AG04450 (cell line): ENCODE measurements around the gene GUCY2D. TPM values are rescaled to one million over a fixed set of nuclear protein-coding genes. Genes with fewer than 3 reads are reported as not detected.

Source experiments
- CTCF ChIA-PET: fragments of 300-600, 350-600 bp; formaldehyde crosslinking; extraction: SDS; loops from one replicate; lab custom pipeline; 2022; ENCODE audit warnings: antibody characterized with exemption, inconsistent platforms; lab: Charles Lee
- POLR2A ChIA-PET: fragments of 350-600 bp; formaldehyde crosslinking; extraction: SDS; loops from one replicate; lab custom pipeline; 2021; ENCODE audit warnings: antibody characterized with exemption, inconsistent platforms; lab: Yijun Ruan, JAX
- DNase-seq: peaks from one replicate; pipeline ENCODE4 v3.0.0-alpha.2; 2011; ENCODE audit warnings: low read depth, low spot score
- H3K27ac ChIP-seq: one replicate; pipeline ENCODE4 v1.5.1; 2012; ENCODE audit warnings: low read depth, low read length, control low read depth
- H3K27me3 ChIP-seq: one replicate; pipeline ENCODE4 v1.6.0; 2012; ENCODE audit warnings: low read length; ENCODE audit not compliant: control insufficient read depth, insufficient read depth
- H3K4me3 ChIP-seq: 2 replicates; pipeline ENCODE4 v1.5.1; 2011; ENCODE audit warnings: mild to moderate bottlenecking, low read depth, low read length, control low read depth
- H3K9me3 ChIP-seq: 2 replicates; pipeline ENCODE4 v1.5.1; 2012; ENCODE audit warnings: low read length; ENCODE audit not compliant: control insufficient read depth, insufficient read depth
- polyA plus RNA-seq: library from polyadenylated mRNA; depleted of rRNA; stranded (reverse); fragments of >200 nt; gene quantifications from 2 replicates; pipeline ENCODE4 v1.2.3, GENCODE V29; 2011
- TF ChIP-seq, protein P1 (sequence below): IDR thresholded peaks from 2 replicates; pipeline ENCODE4 v1.5.1; 2011; ENCODE audit warnings: low read depth, low read length, control low read depth, inconsistent platforms

Gene GUCY2D
- polyA plus RNA-seq, 1 experiment, result not detected

DNA sequence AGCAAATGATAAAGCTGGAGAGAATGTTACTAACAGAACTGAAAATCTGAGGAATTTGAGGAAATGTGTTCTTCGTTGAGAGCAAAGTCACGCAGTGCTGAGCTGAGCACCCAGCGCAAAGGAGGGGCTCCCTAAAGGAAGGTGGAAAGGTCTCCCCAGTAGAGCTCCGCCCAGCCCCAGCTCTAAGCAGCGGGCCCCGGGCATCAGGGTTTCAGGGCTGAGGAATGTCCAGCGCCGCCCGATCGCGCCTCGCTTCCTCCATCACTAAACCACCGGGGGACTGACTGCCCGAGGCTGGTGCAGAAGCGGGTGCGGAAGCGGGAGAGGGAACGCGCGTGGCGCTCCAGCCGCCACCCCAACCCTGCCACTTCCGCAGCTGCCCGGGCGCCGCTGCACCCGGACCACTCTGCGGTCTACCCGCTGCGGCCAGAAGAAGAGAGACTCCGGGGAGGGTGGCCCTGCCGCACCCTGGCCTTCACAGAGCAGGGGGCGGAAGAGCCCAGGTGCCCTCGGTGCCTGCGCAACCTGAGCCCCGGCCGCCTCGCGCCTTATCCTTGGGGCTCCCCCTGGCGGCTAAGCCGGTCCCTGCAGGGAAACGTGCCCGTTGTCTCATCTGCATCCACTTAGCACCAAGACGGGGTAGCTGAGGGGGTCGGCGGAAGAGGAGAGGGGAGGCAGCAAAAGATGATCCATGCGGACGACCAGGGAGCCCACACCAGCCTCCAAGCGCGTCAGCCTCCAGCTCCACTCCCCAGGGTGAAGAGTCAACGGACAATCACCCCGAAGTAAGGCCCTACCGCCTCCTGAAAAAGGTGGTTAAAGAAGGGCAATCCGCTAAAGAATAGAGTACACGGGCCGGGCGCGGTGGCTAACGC is 12.4 kb upstream of the GUCY2D start:
- Histone ChIP-seq H3K4me3 (peak overlapping the region; percentile 65), H3K27ac (no peak overlapping the region), H3K27me3 (peaks cover 10% of the 10 kb centered on the region), H3K9me3 (no peaks in the 10 kb centered on the region; the same call in 1 of the 2 replicates)
- no peak for DNase-seq
- TF ChIP-seq, protein P1, sequence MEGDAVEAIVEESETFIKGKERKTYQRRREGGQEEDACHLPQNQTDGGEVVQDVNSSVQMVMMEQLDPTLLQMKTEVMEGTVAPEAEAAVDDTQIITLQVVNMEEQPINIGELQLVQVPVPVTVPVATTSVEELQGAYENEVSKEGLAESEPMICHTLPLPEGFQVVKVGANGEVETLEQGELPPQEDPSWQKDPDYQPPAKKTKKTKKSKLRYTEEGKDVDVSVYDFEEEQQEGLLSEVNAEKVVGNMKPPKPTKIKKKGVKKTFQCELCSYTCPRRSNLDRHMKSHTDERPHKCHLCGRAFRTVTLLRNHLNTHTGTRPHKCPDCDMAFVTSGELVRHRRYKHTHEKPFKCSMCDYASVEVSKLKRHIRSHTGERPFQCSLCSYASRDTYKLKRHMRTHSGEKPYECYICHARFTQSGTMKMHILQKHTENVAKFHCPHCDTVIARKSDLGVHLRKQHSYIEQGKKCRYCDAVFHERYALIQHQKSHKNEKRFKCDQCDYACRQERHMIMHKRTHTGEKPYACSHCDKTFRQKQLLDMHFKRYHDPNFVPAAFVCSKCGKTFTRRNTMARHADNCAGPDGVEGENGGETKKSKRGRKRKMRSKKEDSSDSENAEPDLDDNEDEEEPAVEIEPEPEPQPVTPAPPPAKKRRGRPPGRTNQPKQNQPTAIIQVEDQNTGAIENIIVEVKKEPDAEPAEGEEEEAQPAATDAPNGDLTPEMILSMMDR, result peak; percentile 96
- ChIA-PET POLR2A (interaction anchor here (0.7 kb wide), 1 partner anchor 113 kb away, joined by 4 read pairs; no protein-coding TSS in a partner anchor), CTCF (interaction anchor here (0.5 to 4.2 kb wide), 64 partner anchors 9 to 455 kb away, joined by 3 to 46 read pairs (median 4); partner anchors contain the start of genes CNTROB, GUCY2D, KCNAB3 and KDM6B)

DNA sequence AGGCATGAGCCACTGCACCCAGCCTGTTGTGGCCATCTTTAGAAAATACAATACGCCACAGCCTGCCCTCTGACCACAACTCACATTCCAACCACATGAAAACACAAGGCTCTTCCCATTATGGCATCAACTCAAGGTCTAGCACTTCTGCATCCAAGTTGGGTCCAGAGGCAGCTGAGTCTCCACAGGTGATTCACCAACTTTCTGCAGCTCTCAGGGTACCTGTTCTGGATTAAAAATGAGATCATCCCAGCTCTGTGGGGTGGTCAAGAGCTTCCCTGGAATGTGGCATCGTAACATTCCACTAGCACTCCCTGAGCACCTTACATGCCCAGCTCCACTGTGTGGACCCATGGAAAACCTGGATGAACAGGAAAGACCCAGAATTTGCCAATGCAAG is 9.9 kb upstream of the GUCY2D start:
- TF ChIP-seq, protein P1, result no peak
- POLR2A ChIA-PET, result no interaction called here
- DNase-seq, result no peak

DNA sequence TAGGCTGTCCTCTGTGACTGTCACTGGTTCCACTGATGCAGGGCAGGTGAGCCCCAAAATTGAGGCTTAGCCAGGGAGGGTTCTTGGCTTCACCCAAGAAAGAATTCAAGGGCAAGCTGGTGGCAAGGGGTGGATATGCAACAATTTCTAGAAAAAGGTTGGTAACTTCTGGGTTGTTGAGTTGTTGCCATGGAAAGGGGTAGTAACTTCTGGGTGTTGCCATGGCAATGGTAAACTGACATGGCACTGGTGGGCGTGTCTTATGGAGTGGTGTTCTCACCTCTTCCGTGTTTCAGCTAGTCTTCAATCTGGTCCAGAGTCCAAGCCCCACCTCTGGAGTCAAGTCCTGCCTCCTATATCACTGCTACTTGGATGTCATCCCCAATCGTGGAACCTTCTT is 9.5 kb upstream of the GUCY2D start:
- no peaks in the 10 kb centered on the region; the same call in 1 of the 2 replicates for H3K9me3 ChIP-seq
- DNase-seq, result no peak
- peaks cover 16% of the 10 kb centered on the region for H3K27me3 ChIP-seq
- no peak overlapping the region for H3K27ac ChIP-seq
- CTCF ChIA-PET, result interaction anchor here (0.9 to 1.5 kb wide), 5 partner anchors 20 to 378 kb away, joined by 3 to 6 read pairs (median 3); no protein-coding TSS in a partner anchor
- POLR2A ChIA-PET, result no interaction called here
- TF ChIP-seq, protein P1, result no peak
- no peak overlapping the region for H3K4me3 ChIP-seq

More for the DNA sequence above, 9.9 kb upstream of the GUCY2D start:
- Histone ChIP-seq H3K4me3 (no peak overlapping the region), H3K27ac (no peak overlapping the region), H3K9me3 (no peaks in the 10 kb centered on the region; the same call in 1 of the 2 replicates), H3K27me3 (peaks cover 16% of the 10 kb centered on the region)
- CTCF ChIA-PET, result interaction anchor here (0.9 to 1.5 kb wide), 5 partner anchors 20 to 377 kb away, joined by 3 to 6 read pairs (median 3); no protein-coding TSS in a partner anchor

DNA sequence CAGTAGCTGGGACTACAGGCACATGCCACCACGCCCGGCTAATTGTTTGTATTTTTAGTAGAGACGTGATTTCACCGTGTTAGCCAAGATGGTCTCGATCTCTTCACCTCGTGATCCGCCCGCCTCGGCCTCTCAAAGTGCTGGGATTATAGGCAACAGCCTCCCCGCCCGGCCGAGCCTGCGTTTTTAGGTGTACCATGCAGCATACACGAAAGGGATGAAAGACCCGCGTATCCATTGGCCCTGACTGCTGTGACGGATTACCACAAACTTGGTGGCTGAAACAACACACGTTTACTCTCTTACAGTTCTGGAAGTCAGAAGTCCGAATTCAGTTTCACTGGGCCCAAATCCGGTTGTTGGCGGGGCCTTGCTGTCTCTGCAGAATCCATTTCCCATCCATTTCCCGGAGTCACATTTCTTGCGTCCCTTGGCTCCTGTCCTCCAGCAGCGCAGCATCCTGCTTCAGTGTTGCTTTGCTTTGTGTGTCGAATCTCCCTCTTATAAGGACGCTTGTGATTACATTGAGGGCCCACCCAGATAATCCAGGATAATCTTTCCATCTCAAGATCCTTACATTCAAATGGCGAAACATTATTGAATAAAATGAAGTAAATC is 8.3 kb upstream of the GUCY2D start:
- ChIA-PET POLR2A (no interaction called here), CTCF (interaction anchor here (1.3 to 1.5 kb wide), 2 partner anchors 21 to 47 kb away, joined by 4 to 6 read pairs; no protein-coding TSS in a partner anchor)
- no peak overlapping the region for H3K4me3 ChIP-seq
- no peaks in the 10 kb centered on the region; the same call in 1 of the 2 replicates for H3K9me3 ChIP-seq
- no peak for DNase-seq
- H3K27me3 ChIP-seq, result peaks cover 21% of the 10 kb centered on the region
- TF ChIP-seq, protein P1, result no peak
- H3K27ac ChIP-seq, result no peak overlapping the region
